NB4 (cell line): ENCODE data around the gene WIPF1.

Source experiments
- DNase-seq: peaks from one replicate; pipeline ENCODE4 v3.0.0; 2010; ENCODE audit warnings: low read depth
- H3K4me3 ChIP-seq: one replicate; pipeline ENCODE4 v1.5.1; 2011; ENCODE audit warnings: mild to moderate bottlenecking, low read depth, low read length, moderate library complexity
- MYC ChIP-seq: IDR thresholded peaks from 2 replicates; pipeline ENCODE4 v1.6.1; 2011; ENCODE audit warnings: low read depth, low read length
- POLR2A ChIP-seq: IDR thresholded peaks from 2 replicates; pipeline ENCODE4 v1.6.1; 2011; ENCODE audit warnings: mild to moderate bottlenecking; ENCODE audit not compliant: insufficient read length; ENCODE audit errors: extremely low read depth
- TF ChIP-seq, protein P1 (sequence below): IDR thresholded peaks from one replicate; pipeline ENCODE4 v1.5.1; 2012; ENCODE audit warnings: low read depth, low read length
- TF ChIP-seq, protein P2 (sequence below): IDR thresholded peaks from 2 replicates; pipeline ENCODE4 v1.6.1; 2011; ENCODE audit warnings: low read depth, low read length

WIPF1 gene

DNA sequence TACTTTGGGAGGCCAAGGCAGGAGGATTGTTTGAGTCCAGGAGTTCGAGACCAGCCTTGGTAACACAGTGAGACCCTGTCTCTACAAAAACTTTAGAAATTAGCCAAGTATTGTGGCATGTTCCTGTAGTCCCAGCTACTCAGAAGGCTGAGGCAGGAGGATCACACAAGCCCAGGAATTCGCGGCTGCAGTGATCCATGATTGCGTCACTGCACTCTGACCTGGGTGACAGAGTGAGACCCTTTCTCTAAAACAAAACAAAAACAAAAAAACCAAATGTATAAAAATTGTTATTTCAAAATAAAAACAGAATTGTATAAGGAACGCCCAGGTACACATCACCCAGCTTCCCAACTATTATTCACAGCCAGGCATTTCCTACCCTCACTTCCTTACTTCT, 56.7 kb downstream of the WIPF1 start:
- TF ChIP-seq, protein P1, sequence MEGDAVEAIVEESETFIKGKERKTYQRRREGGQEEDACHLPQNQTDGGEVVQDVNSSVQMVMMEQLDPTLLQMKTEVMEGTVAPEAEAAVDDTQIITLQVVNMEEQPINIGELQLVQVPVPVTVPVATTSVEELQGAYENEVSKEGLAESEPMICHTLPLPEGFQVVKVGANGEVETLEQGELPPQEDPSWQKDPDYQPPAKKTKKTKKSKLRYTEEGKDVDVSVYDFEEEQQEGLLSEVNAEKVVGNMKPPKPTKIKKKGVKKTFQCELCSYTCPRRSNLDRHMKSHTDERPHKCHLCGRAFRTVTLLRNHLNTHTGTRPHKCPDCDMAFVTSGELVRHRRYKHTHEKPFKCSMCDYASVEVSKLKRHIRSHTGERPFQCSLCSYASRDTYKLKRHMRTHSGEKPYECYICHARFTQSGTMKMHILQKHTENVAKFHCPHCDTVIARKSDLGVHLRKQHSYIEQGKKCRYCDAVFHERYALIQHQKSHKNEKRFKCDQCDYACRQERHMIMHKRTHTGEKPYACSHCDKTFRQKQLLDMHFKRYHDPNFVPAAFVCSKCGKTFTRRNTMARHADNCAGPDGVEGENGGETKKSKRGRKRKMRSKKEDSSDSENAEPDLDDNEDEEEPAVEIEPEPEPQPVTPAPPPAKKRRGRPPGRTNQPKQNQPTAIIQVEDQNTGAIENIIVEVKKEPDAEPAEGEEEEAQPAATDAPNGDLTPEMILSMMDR: no peak
- no peak for TF ChIP-seq POLR2A
- TF ChIP-seq MYC: no peak
- TF ChIP-seq, protein P2, sequence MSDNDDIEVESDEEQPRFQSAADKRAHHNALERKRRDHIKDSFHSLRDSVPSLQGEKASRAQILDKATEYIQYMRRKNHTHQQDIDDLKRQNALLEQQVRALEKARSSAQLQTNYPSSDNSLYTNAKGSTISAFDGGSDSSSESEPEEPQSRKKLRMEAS: no peak
- no peak for DNase-seq
- H3K4me3 ChIP-seq: no peak overlapping the region

DNA sequence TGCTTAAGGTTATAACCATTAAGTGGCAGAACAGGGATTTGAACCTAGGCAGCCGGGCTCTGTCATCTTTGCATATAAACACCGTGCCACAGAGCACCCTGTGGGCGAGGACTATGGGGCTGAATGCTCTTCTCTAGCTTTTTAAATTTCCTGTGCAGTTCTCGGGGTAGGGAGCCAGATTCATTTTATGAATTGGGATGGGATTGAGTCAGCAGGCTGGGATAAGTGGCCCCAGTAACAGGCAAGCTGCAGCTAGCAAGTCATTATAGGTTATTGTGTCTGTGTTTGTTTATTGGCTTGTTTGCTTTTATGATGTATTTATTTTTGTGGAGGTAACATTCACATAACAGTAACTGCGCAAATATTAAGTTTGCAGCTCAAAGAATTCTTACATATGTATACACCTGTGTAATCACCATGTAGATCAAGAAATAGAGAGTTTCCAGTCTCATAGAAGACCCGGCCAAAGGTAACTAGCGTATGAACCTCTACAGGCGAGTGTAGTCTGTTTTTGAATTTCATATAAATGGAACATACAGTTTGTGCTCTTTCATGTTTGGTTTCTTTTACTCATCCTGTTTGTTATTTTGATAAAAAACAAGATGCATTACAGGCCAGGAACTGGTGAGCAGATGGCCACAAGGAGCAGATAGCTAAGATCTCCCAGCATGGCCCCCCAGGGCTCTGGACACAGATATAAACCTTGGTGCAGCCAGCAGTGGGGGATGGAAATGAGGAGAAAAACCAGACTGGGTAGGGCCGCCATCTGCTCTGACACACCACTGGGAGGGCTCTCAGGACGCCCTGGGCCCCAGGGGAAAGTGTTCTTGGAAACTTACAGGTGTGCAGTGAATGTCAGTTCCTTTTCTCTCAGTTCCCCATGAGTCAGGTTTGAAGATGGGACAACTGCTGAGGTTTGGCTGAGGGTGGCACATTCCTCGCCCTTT, 61.6 kb downstream of the WIPF1 start:
- TF ChIP-seq POLR2A: no peak
- TF ChIP-seq, protein P2: no peak
- no peak overlapping the region for H3K4me3 ChIP-seq
- DNase-seq: no peak

DNA sequence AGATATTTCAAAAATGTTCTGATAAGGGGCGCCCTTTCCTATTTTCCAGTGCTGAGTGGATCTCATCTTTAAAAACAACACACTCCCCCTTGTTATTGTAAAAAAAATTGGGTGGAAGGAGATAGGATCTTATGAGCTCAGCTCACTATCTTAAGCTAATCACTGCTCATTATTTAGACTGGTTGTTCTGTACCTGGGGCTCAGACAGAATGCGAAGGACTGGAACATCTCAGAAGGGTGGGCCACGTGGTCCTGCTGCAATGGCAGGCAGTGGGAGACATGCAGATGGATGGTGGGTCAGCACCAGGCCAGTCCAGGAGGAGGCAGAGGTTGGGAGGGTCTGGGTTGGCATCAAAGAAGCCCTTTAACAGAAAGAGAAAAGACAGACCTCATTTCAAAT, 62.5 kb downstream of the WIPF1 start:
- H3K4me3 ChIP-seq: no peak overlapping the region
- no peak for DNase-seq
- no peak for TF ChIP-seq MYC
- TF ChIP-seq, protein P1: no peak
- TF ChIP-seq POLR2A: no peak
- TF ChIP-seq, protein P2: no peak

DNA sequence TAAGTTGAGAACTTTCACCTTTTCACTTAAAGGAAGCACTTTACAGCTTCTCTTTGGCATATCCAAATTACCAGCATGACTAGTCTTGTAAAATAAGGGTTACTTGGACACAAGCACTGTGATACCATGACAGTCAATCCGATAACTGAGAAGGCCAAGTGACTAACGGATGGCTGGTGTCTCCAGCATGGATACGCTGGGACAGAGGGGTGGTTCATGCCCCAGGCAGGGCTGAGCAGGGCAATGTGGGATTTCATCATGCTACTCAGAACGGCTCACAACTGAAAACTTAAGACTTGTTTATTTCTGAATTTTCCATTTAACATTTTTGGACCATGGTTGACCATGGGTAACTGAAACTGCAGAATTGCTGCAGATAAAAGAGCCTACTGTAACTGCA, 67.7 kb downstream of the WIPF1 start:
- H3K4me3 ChIP-seq: no peak overlapping the region
- DNase-seq: no peak
- TF ChIP-seq MYC (no peak), POLR2A (no peak)
- TF ChIP-seq, protein P1: no peak
- TF ChIP-seq, protein P2: no peak

DNA sequence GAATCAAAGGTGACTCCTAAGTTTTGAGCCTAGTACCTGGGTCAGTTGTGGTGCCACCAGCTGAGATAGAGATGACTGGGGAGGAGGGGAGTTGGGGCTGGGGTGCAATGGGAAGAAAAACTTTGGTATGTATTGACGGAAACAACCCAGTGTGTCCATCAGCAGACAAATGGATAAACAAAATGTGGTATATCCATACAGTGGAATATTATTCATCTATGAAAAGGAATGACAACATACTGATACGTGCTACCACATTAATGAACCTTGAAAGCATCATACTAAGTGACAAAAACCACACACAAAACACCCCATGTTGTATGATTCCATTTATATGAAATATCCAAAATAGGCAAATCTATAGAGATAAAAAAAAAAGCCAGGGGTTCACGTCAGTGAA, 69.6 kb downstream of the WIPF1 start:
- DNase-seq: no peak

More for the DNA sequence above, 69.6 kb downstream of the WIPF1 start:
- TF ChIP-seq, protein P2: no peak
- TF ChIP-seq POLR2A (no peak), MYC (no peak)
- TF ChIP-seq, protein P1: no peak
- H3K4me3 ChIP-seq: no peak overlapping the region
